ENCODE data around the gene MIPOL1.

GRCh38 chr14:37550511-37550910 lies 352.8 kb downstream of the MIPOL1 start:
- no peak for TF ChIP-seq CTCF (IDR thresholded peaks at IDR 0.05)
- TF ChIP-seq POLR2A (IDR thresholded peaks at IDR 0.05), result no peak
